Uterus (tissue), 4 donors: ENCODE measurements around the gene KCNQ5. TPM values are rescaled to one million over a fixed set of nuclear protein-coding genes. Genes with fewer than 3 reads are reported as not detected.

Experiments used
- DNase-seq, 2 donors: peaks; one replicate each; pipeline ENCODE4 v3.0.0-alpha.2; 2019 to 2020
- H3K27ac ChIP-seq, 2 donors: fragments of 200-600 bp; sonication (generic); 1 replicate in 1 of 2; 2 replicates in 1 of 2; pipeline ENCODE4 v1.5.1; 2016 to 2018
- H3K27me3 ChIP-seq, 2 donors: fragments of 200-600 bp; sonication (generic); one replicate each; pipeline ENCODE4 v1.5.1; 2018 to 2019; ENCODE audit warnings: control low read depth in 1 of 2
- H3K36me3 ChIP-seq, 2 donors: fragments of 200-600 bp; sonication (generic); one replicate each; pipeline ENCODE4 v1.5.1; 2019; ENCODE audit warnings: control low read depth in 1 of 2
- H3K4me1 ChIP-seq, 2 donors: fragments of 200-600 bp; sonication (generic); one replicate each; pipeline ENCODE4 v1.5.1; 2018 to 2019; ENCODE audit warnings: control low read depth in 1 of 2
- H3K4me3 ChIP-seq, 2 donors: fragments of 200-600 bp; sonication (generic); 1 replicate in 1 of 2; 2 replicates in 1 of 2; pipeline ENCODE4 v1.5.1; 2018 to 2019; ENCODE audit warnings: mild to moderate bottlenecking in 1 of 2
- H3K9me3 ChIP-seq, 2 donors: fragments of 200-600 bp; sonication (generic); one replicate each; pipeline ENCODE4 v1.5.1; 2019; ENCODE audit warnings: control low read depth in 1 of 2
- POLR2A ChIP-seq, 2 donors: fragments of 450-650 bp; IDR thresholded peaks; one replicate each; pipeline ENCODE4 v1.6.1; 2016; ENCODE audit warnings: antibody characterized with exemption in 2 of 2, mild to moderate bottlenecking in 1 of 2, moderate library complexity in 1 of 2
- intact Hi-C: fragments of 100-400 bp; cut with DNase I; formaldehyde crosslinking; loops from one replicate; pipeline ENCODE4 v1.15.1; 2023; ENCODE audit warnings: low total_unique reads
- total RNA-seq, 4 donors: library from RNA; depleted of rRNA in 3 of 4; stranded (reverse); fragments of >200 nt in 3 of 4; gene quantifications; one replicate each; pipeline versions ENCODE4 v1.1.0 to v1.2.4, GENCODE V29; 2014 to 2023
- TF ChIP-seq, protein P1 (sequence below), 4 experiments: fragments of 200-600 bp in 2 of 4; fragments of 450-650 bp in 2 of 4; sonication (generic) in 2 of 4; IDR thresholded peaks; one replicate each; pipeline ENCODE4 v1.5.1; 2016 to 2019; ENCODE audit warnings: antibody characterized with exemption in 4 of 4, mild to moderate bottlenecking in 2 of 4, moderate library complexity in 1 of 4
- donor health status: DM: yes; HTN: yes; CAD: no.

KCNQ5 gene
- total RNA-seq, 4 donors from 2014 or later: 0.34 to 2.4 TPM; not detected in 2

- Histone ChIP-seq H3K4me1 (peaks cover 0 to 17% of the 10 kb centered on the region in 2 donors), H3K9me3 (no peaks in the 10 kb centered on the region), H3K27ac (no peak overlapping the region), H3K4me3 (no peak overlapping the region), H3K36me3 (no peaks in the 10 kb centered on the region), H3K27me3 (peaks cover 0 to 18% of the 10 kb centered on the region in 2 donors)
- TF ChIP-seq POLR2A (IDR thresholded peaks at IDR 0.05): no peak
- TF ChIP-seq, protein P1, sequence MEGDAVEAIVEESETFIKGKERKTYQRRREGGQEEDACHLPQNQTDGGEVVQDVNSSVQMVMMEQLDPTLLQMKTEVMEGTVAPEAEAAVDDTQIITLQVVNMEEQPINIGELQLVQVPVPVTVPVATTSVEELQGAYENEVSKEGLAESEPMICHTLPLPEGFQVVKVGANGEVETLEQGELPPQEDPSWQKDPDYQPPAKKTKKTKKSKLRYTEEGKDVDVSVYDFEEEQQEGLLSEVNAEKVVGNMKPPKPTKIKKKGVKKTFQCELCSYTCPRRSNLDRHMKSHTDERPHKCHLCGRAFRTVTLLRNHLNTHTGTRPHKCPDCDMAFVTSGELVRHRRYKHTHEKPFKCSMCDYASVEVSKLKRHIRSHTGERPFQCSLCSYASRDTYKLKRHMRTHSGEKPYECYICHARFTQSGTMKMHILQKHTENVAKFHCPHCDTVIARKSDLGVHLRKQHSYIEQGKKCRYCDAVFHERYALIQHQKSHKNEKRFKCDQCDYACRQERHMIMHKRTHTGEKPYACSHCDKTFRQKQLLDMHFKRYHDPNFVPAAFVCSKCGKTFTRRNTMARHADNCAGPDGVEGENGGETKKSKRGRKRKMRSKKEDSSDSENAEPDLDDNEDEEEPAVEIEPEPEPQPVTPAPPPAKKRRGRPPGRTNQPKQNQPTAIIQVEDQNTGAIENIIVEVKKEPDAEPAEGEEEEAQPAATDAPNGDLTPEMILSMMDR (IDR thresholded peaks at IDR 0.05): no peak
- DNase-seq: no peak
- intact Hi-C loops: no loop called here
Observed at GRCh38 chr6:72620871-72621290, 983 bp upstream of the KCNQ5 start.

- intact Hi-C loops: no loop called here
- Histone ChIP-seq H3K9me3 (no peaks in the 10 kb centered on the region), H3K4me1 (peaks cover 0 to 17% of the 10 kb centered on the region in 2 donors), H3K36me3 (no peaks in the 10 kb centered on the region), H3K27me3 (peaks cover 0 to 18% of the 10 kb centered on the region in 2 donors), H3K4me3 (peak overlapping the region; percentile 14), H3K27ac (no peak overlapping the region)
- no peak for DNase-seq
- TF ChIP-seq, protein P1 (IDR thresholded peaks at IDR 0.05): no peak
Observed at GRCh38 chr6:72622094-72622940, 453 bp downstream of the KCNQ5 start.

GRCh38 chr6:72623808-72624207, 1.9 kb downstream of the KCNQ5 start:
- DNase-seq: no peak
- Histone ChIP-seq H3K9me3 (no peaks in the 10 kb centered on the region), H3K27ac (no peak overlapping the region), H3K27me3 (peaks cover 0 to 18% of the 10 kb centered on the region in 2 donors), H3K4me3 (no peak overlapping the region), H3K4me1 (peaks cover 0 to 17% of the 10 kb centered on the region in 2 donors), H3K36me3 (no peaks in the 10 kb centered on the region)
- no peak for TF ChIP-seq POLR2A (IDR thresholded peaks at IDR 0.05)
- TF ChIP-seq, protein P1 (IDR thresholded peaks at IDR 0.05): no peak
- intact Hi-C loops: no loop called here

GRCh38 chr6:72624557-72625160, 2.8 kb downstream of the KCNQ5 start:
- Histone ChIP-seq H3K4me1 (peaks cover 0 to 17% of the 10 kb centered on the region in 2 donors), H3K9me3 (no peaks in the 10 kb centered on the region), H3K36me3 (no peaks in the 10 kb centered on the region), H3K27me3 (peaks cover 0 to 18% of the 10 kb centered on the region in 2 donors), H3K27ac (no peak overlapping the region), H3K4me3 (no peak overlapping the region)
- DNase-seq: no peak
- intact Hi-C loops: no loop called here
- TF ChIP-seq POLR2A (IDR thresholded peaks at IDR 0.05): no peak
- TF ChIP-seq, protein P1 (IDR thresholded peaks at IDR 0.05): peak in 3 of 4 experiments; percentile 13 to 20 (median 13)

- peaks cover 0 to 18% of the 10 kb centered on the region in 2 donors for H3K27me3 ChIP-seq
- TF ChIP-seq POLR2A (IDR thresholded peaks at IDR 0.05): no peak
- TF ChIP-seq, protein P1 (IDR thresholded peaks at IDR 0.05): no peak
- no peaks in the 10 kb centered on the region for H3K9me3 ChIP-seq
- no peak for DNase-seq
- intact Hi-C loops: no loop called here
- H3K4me3 ChIP-seq: no peak overlapping the region
- no peaks in the 10 kb centered on the region for H3K36me3 ChIP-seq
- peaks cover 0 to 11% of the 10 kb centered on the region in 2 donors for H3K4me1 ChIP-seq
- no peak overlapping the region for H3K27ac ChIP-seq
Observed at GRCh38 chr6:72626126-72626525, 4.3 kb downstream of the KCNQ5 start.
